MM.1S (cell line): ENCODE results near the gene C3.
"Not testable (repeated sequence)": the region's sequence is repeated elsewhere in the genome, so short reads cannot be mapped to it uniquely, and the experiment has no call there.

Experiments
- DNase-seq: peaks from one replicate; pipeline ENCODE4 v3.0.0-alpha.2; 2015
- H2AFZ ChIP-seq: fragments of 300-600 bp; sonication (generic); 2 replicates; pipeline ENCODE4 v1.6.0; 2016; ENCODE audit warnings: antibody characterized with exemption, low read length
- H3F3A ChIP-seq: fragments of 300-600 bp; sonication (generic); 2 replicates; pipeline ENCODE4 v1.6.1; 2016; ENCODE audit warnings: mild to moderate bottlenecking, antibody characterized with exemption, low read length, moderate library complexity, mixed read lengths; ENCODE audit not compliant: insufficient read depth
- H3K27ac ChIP-seq: fragments of 300-600 bp; sonication (generic); 2 replicates; pipeline ENCODE4 v1.5.1; 2016; ENCODE audit warnings: mild to moderate bottlenecking, low read length
- H3K27me3 ChIP-seq: fragments of 300-600 bp; sonication (generic); replicated peaks from 2 replicates; pipeline ENCODE4 v1.6.0; 2016; ENCODE audit warnings: low read length; ENCODE audit not compliant: insufficient read depth
- H3K36me3 ChIP-seq: fragments of 300-600 bp; sonication (generic); replicated peaks from 2 replicates; pipeline ENCODE4 v1.6.1; 2016; ENCODE audit warnings: mild to moderate bottlenecking, low read length, mixed read lengths; ENCODE audit not compliant: insufficient read depth
- H3K4me1 ChIP-seq: fragments of 300-600 bp; sonication (generic); 2 replicates; pipeline ENCODE4 v1.6.1; 2016; ENCODE audit warnings: low read length, mixed read lengths
- H3K4me2 ChIP-seq: fragments of 300-600 bp; sonication (generic); 2 replicates; pipeline ENCODE4 v1.6.0; 2016; ENCODE audit warnings: low read depth, low read length
- H3K4me3 ChIP-seq: fragments of 300-600 bp; sonication (generic); 2 replicates; pipeline ENCODE4 v1.5.1; 2016; ENCODE audit warnings: low read length, mixed read lengths
- H3K79me2 ChIP-seq: fragments of 300-600 bp; sonication (generic); 2 replicates; pipeline ENCODE4 v1.6.1; 2016; ENCODE audit warnings: mixed run types, low read length, mixed read lengths
- H3K9ac ChIP-seq: fragments of 300-600 bp; sonication (generic); 2 replicates; pipeline ENCODE4 v1.6.1; 2016; ENCODE audit warnings: low read length, mixed read lengths
- H3K9me2 ChIP-seq: fragments of 300-600 bp; sonication (generic); replicated peaks from 2 replicates; pipeline ENCODE4 v1.6.1; 2016; ENCODE audit warnings: mild to moderate bottlenecking, low read length, mixed read lengths; ENCODE audit not compliant: insufficient read depth
- H3K9me3 ChIP-seq: fragments of 300-600 bp; sonication (generic); replicated peaks from 2 replicates; pipeline ENCODE4 v1.6.1; 2016; ENCODE audit warnings: mild to moderate bottlenecking, low read length, mixed read lengths; ENCODE audit not compliant: insufficient read depth
- H4K20me1 ChIP-seq: fragments of 300-600 bp; sonication (generic); 2 replicates; pipeline ENCODE4 v1.6.1; 2016; ENCODE audit warnings: mild to moderate bottlenecking, low read length, moderate library complexity, mixed read lengths; ENCODE audit not compliant: insufficient read depth
- CTCF ChIP-seq: fragments of 300-600 bp; sonication (generic); IDR thresholded peaks from 2 replicates; pipeline ENCODE4 v1.5.1; 2016; ENCODE audit warnings: antibody characterized with exemption, low read length, mixed read lengths
- EZH2 ChIP-seq: fragments of 300-600 bp; sonication (generic); optimal IDR thresholded peaks from 2 replicates; pipeline ENCODE3; 2017; ENCODE audit warnings: low read depth, mild to moderate bottlenecking, antibody characterized with exemption, low read length, mixed read lengths
- EZH2phosphoT487 ChIP-seq: fragments of 300-600 bp; sonication (generic); IDR thresholded peaks from 2 replicates; pipeline ENCODE4 v1.6.1; 2018; ENCODE audit warnings: antibody characterized with exemption, low read length

Gene C3

GRCh38 chr19:6632747-6633455 is 87.5 kb downstream of the C3 start:
- not testable (repeated sequence) for H4K20me1 ChIP-seq, H3K9me2 ChIP-seq, H3K9ac ChIP-seq, H3K36me3 ChIP-seq, H3F3A ChIP-seq, H3K79me2 ChIP-seq, H3K27ac ChIP-seq, H3K9me3 ChIP-seq, H3K4me3 ChIP-seq
- Histone ChIP-seq H3K27me3 (peaks cover 27% of the 10 kb centered on the region), H3K4me2 (peak overlapping the region; percentile 63; the same call in 1 of the 2 replicates), H2AFZ (peak overlapping the region; percentile 64; the same call in 1 of the 2 replicates), H3K4me1 (peaks cover 19% of the 10 kb centered on the region)
- TF ChIP-seq CTCF, result peak; percentile 65
- peak; percentile 80 for DNase-seq

DNA sequence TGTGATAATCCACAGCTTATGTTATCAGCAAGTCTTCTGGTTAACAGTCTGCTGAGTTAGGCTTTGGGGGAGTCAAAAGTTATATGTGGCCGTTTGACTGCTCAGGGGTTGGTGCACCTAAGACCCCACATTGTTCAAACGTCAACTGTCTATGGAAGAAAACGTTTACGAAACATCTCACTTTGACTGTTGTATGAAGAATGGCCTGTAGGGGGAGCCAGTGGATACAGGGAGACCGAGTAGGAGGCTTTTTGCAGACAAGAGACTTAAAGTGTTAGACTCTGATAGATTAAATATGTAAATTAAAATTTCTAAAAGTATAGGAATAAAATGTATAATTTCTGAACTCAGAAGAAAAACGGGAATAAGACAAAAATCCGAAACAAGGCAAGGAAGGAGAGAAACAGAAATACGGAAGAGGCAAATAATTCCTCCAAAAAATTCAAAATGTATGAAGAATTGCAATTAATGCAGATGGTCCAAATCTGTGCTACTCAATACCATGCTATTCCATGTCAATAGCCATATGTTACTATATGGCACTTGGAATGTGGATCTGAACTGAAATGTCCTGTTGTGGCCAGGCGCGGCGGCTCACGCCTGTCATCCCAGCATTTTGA is 88.3 kb downstream of the C3 start:
- H3K36me3 ChIP-seq, result no peaks in the 10 kb centered on the region
- no peaks in the 10 kb centered on the region for H3K79me2 ChIP-seq
- no peak overlapping the region for H2AFZ ChIP-seq
- H3K27me3 ChIP-seq, result peaks cover 26% of the 10 kb centered on the region
- H3F3A ChIP-seq, result 0 out of 2 replicates have a peak, but pooled peaks cover 5% of the 10 kb centered on the region
- no peak overlapping the region for H3K4me3 ChIP-seq
- H3K9ac ChIP-seq, result no peak overlapping the region
- H3K4me1 ChIP-seq, result peaks cover 19% of the 10 kb centered on the region
- no peaks in the 10 kb centered on the region for H4K20me1 ChIP-seq
- DNase-seq, result peak; percentile 88
- TF ChIP-seq CTCF, result peak; percentile 87
- TF ChIP-seq EZH2, result no peak
- no peak for TF ChIP-seq EZH2phosphoT487
- H3K27ac ChIP-seq, result peak overlapping the region; percentile 0; the same call in 1 of the 2 replicates
- H3K4me2 ChIP-seq, result peak overlapping the region; percentile 63; the same call in 1 of the 2 replicates
- no peaks in the 10 kb centered on the region; the same call in 1 of the 2 replicates for H3K9me3 ChIP-seq
- no peaks in the 10 kb centered on the region for H3K9me2 ChIP-seq
